ENCODE results near the gene HBM.

- TF ChIP-seq CEBPB (IDR thresholded peaks at IDR 0.05; ENCODE audit: borderline replicate concordance in 1 of 2, low read depth in 2 of 2, low read length in 2 of 2) (no peak), PBX3 (IDR thresholded peaks at IDR 0.05; ENCODE audit: insufficient replicate concordance, low read depth, low read length) (no peak), POLR2A (IDR thresholded peaks at IDR 0.05; ENCODE audit: low read depth, low read length) (no peak), CHD1 (IDR thresholded peaks at IDR 0.05; ENCODE audit: low read depth, low read length) (no peak), FOXK2 (IDR thresholded peaks at IDR 0.05) (no peak), PAX8 (IDR thresholded peaks at IDR 0.05) (no peak), CTCF (IDR thresholded peaks at IDR 0.05 in 2 of 3, conservative IDR thresholded peaks at IDR 0.05 in 1 of 3; ENCODE audit: control insufficient read depth in 2 of 3, extremely low read depth in 1 of 3, insufficient read depth in 1 of 3, low read depth in 3 of 3, low read length in 3 of 3) (no peak), USF1 (IDR thresholded peaks at IDR 0.05; ENCODE audit: borderline replicate concordance, extremely low read length, insufficient read depth, low read depth, low read length) (no peak), CHD4 (IDR thresholded peaks at IDR 0.05) (no peak), SREBF1 (IDR thresholded peaks at IDR 0.05; ENCODE audit: low read length) (no peak), TAF1 (IDR thresholded peaks at IDR 0.05; ENCODE audit: borderline replicate concordance, low read depth, low read length) (no peak), HDAC2 (IDR thresholded peaks at IDR 0.05) (no peak)
Observed at GRCh38 chr16:118857-119256, 46.9 kb upstream of the HBM start.

Measured in GM12878 (cell line).